Measurements from ENCODE around the gene CHRNA7.

Gene CHRNA7

DNA sequence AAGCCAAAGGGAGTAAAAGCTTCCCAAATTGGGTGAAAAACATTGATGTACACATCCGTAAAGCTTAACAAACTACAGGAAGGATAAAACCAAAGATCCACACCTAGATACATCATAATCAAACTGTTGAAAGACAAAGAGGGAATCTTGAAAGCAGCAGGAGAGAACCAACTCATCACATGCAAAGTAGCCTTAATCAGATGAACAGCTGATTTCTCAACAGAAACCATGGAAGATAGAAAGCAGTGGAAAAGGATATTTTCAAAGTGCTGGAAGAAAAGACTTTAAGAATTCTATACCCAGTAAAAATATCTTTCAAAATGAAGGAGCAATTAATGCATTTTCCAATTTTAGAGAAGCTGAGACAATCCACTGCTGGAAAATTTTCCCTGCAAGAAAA lies 36.8 kb downstream of the CHRNA7 start:
- DNase-seq (ENCODE audit: low read depth in 2 of 2): no peak

DNA sequence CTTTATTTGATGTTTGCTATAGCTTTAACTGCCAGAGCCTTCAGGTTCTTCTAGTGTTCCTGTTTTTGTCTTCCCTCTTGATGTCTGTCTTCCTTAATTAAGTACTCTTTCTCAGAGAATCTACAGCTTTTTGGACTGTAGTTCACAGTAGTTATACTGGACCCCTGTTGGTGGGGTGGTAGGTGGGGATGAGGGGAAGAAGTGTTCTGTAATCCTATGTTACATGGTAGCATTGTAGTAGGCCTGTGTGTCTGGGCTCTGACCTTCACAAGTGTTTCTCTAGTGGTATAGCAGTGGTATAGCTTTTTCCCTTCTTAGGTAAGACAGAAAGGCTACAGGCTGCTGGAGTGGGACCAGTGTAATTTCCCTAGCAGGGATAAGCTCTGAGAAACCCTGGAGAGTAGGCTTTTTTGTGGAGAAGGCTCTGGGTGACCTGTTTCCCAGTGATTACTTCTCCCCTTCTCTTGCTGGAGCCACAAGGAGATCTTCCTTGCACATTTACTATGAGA lies 59.6 kb downstream of the CHRNA7 start:
- no peak for DNase-seq (ENCODE audit: low read depth in 2 of 2)

DNA sequence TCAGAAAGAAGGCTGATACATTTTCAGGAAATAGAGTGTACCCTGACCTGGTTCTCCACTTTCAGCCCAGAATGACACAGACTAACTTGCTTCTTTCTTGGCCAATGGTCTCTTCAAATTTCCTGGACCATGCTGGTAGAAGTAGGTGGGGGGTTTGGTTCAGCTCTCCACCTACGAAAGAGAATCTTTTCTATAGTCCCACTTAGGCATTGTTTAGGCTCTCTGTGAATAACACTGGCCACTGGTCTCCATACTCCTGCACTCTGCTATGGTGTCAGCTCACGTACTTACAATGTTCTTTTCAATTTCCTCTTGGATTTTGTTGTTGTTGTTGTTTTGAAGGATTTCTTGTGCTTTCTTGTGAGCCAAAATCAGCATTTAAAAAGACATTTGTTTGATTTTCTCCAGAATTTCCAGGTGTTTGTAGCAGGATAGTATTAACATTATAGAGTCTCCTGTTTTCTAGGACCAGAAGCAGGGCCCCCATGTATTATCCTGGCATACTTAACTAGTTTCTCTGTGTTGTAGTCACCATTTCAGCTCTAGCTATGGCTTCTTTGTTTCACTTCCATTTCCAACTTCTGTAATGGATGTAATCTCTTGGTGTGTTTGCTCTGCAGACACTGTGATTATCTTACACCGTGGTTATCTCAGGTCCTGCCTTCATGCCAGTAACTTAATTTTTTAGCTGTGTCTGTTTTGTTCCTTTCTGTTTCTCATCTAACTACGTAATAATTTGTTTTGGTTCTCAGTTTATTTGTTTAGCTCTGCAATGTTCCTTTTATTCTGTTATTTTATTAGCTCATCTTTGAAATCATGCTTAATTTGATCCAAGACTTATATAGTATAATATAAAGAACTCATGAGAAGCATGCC lies 61.4 kb downstream of the CHRNA7 start:
- DNase-seq (ENCODE audit: low read depth in 2 of 2): no peak

GRCh38 chr15:32096213-32096612 lies 65.9 kb downstream of the CHRNA7 start:
- DNase-seq (ENCODE audit: low read depth in 2 of 2): no peak

DNA sequence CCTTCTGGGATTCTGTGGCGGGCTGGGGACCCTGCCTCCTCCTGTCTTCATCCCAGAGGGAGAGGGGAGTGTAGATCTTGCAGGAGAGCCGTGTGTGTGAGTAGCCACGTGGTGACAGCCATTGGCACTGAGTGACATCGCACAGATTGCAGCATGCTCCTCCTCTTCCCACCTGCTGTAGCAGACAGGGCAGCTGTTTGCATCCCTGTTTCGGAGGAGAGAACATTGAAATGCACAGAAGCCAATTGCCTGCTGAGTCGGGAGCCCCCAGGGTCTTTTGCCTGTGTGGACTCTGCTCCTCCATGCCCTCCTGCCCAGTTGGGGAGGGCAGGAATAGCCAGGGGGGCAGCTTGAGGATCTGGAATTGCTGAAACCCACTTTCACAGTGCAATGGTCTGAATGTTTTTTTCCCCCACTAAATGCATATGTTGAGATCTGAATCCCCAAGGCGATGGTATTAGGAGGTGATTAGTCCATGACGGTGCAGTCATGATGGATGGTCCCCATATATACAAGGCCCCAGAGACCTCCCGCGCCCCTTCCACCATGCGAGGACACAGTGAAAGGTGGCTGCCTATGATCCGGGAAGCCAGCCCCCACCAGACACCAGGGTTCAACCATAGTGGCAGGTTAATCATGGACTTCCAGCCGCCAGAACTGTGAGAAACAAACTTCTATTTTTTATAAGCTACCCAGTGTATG lies 66.8 kb downstream of the CHRNA7 start:
- no peak for DNase-seq (ENCODE audit: low read depth in 2 of 2)

GRCh38 chr15:32098033-32098432 lies 67.7 kb downstream of the CHRNA7 start:
- DNase-seq (ENCODE audit: low read depth in 2 of 2): no peak

DNA sequence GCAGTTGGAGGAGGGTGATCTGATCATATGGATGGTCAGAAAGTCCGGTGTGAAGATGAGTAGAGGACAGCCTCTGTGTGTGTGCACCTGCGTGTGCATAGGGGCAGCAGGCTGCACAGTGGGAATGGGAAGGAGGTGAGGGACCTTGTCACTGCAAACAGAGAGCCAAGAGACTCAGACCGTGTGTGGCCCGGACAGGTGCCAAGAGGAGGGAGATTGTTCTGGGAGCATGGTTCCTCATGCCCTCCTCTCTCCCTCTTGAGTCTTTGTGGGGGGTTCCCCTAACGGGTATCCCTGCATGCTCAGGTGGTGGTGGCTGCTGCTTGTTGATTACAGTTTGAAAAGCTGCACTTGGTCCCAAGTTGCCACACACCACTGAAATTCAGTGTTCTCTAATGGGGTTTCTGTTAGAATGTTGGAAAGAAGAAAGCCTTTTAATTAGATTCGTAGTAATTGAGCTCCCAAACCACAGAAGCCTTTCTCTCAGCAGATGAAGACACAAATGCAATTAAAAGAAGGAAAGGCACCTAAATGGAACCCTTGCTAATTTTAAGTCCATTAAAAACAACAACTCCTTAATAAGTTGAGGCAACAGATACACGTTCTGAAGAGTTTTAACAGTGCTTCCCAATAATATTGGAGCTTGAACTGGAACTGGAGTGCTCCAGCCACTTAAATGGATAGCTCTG lies 68.9 kb downstream of the CHRNA7 start:
- DNase-seq (ENCODE audit: low read depth in 2 of 2): no peak

- DNase-seq (ENCODE audit: low read depth in 2 of 2): no peak
These were observed 69.8 kb downstream of the CHRNA7 start for GRCh38 chr15:32099956-32100684.

GRCh38 chr15:32104061-32104995 lies 74.0 kb downstream of the CHRNA7 start:
- DNase-seq (ENCODE audit: low read depth in 2 of 2): no peak

GRCh38 chr15:32105258-32106241 lies 75.2 kb downstream of the CHRNA7 start:
- no peak for DNase-seq (ENCODE audit: low read depth in 2 of 2)

GRCh38 chr15:32106401-32107381 lies 76.4 kb downstream of the CHRNA7 start:
- DNase-seq (ENCODE audit: low read depth in 2 of 2): no peak

DNA sequence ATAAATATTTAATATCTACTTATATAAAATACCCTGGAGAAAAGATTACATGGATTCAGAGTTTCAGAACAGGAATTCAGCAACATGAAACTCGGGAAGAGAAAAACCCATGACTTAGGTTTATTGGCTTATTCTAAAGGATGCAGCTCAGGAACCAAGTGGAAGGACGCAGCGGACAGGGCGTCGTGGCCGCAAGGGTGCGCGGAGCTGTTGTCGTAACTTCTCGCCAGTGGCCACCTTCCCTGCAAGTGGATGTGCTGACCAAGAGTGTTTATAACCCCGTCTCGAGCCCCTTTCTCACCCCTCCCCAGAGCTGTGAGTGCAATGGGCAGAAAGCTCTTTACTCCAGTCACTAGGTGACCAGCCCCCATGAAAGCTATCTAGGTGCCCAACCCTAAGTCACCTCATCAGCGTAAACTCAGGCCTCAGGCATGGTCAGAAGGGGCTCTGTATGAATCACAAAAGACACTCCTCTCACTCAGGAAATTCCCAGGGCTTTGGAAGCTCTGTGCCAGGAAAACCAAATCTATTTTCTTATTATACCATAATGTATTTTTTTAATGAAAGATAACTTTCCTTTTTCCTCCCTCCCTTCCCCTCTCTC lies 77.3 kb downstream of the CHRNA7 start:
- no peak for DNase-seq (ENCODE audit: low read depth in 2 of 2)

DNA sequence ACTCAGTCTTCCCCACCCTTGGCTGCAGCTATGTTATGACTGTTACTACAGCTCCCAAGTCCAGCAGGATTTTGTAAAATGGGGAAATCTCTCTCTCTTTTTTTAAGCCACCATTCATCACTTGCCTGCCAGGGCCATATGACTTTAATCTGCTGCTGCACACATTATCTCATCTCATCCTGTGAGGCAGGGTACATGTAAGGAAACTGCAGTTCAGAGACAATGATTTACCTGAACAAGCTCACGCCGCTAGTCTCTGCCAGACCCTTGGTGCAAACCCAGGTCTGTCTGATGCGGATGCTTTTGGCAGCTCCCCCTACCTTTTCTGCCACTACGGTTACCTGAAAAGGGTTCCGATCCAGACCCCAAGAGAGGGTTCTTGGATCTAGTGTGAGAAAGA lies 78.3 kb downstream of the CHRNA7 start:
- DNase-seq (ENCODE audit: low read depth in 2 of 2): no peak

GRCh38 chr15:32112101-32112500 lies 81.8 kb downstream of the CHRNA7 start:
- DNase-seq (ENCODE audit: low read depth in 2 of 2): no peak

DNA sequence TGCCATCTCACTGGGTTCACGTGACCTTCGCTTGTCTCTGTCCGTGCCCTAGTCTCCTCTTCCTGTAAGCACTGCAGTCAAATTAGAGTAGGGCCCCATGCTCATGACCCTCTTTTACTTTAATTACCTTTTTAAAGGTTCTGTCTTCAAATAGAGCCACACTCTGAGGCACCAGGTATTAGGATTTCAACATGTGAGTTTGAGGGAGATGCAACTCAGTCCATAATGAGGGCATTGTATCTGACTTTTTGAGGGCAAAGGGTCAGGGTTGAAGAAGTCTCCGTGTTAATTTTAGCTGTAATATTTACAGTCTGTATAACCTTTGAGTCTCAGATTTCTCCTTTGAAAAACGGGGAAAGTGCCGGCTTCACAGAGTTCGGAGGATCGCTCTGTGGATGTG lies 82.9 kb downstream of the CHRNA7 start:
- no peak for DNase-seq (ENCODE audit: low read depth in 2 of 2)

GRCh38 chr15:32117122-32117521 lies 86.8 kb downstream of the CHRNA7 start:
- DNase-seq (ENCODE audit: low read depth in 2 of 2): no peak

- DNase-seq (ENCODE audit: low read depth in 2 of 2): no peak
These were observed 89.0 kb downstream of the CHRNA7 start for GRCh38 chr15:32119286-32119685.

Measured in stimulated activated CD8-positive, alpha-beta memory T cell treated with anti-CD3 and anti-CD28 coated beads, Interleukin-15, amount 100 ng/mL, for 4 hours (primary cell).